ENCODE results near the gene TMEM82.

The TMEM82 gene

DNA sequence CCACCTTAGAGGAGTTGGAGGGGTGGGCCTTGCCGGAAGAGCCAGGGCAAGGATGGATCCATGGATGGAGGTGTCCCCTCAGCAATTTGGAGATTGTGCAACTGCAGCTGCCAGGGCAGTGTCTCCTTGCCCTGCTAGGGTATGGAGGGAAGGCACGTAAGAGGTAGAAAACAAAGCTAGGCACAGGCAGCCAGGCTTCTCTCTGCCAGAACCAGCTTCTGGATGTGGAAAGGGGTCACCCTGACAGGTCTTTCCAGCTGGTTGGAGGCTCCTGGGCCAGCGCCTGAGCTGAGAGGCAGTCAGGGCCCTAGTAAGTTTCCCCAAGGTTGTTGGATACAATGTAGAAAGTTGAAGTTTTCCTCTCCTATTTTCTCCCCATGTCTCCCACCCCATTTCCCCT lies 21.4 kb upstream of the TMEM82 start:
- no peak for DNase-seq

DNA sequence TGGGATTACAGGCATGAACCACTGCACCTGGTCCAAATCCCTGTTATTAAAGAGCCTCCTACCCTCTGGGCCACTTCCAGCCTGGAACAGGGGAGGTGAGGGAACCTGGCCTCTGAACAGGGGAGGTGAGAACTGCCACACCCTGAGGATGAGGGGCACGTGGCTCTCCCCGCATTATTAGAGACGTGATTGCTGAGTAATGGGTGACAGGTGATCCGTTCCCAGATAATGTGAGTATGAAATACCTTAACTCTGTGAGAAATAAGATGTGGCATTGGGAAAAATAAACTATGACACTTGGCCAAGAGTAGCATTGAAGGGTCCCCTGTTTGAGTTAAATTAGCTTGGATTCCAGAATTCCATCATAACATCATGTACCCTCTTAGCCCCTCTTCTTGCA lies 19.9 kb upstream of the TMEM82 start:
- no peak for DNase-seq

GRCh38 chr1:15722836-15723532 lies 19.3 kb upstream of the TMEM82 start:
- no peak for DNase-seq

- peak in 1 of 14 donors; percentile 58 for DNase-seq
Measured at GRCh38 chr1:15723631-15724246, 18.6 kb upstream of the TMEM82 start.

DNA sequence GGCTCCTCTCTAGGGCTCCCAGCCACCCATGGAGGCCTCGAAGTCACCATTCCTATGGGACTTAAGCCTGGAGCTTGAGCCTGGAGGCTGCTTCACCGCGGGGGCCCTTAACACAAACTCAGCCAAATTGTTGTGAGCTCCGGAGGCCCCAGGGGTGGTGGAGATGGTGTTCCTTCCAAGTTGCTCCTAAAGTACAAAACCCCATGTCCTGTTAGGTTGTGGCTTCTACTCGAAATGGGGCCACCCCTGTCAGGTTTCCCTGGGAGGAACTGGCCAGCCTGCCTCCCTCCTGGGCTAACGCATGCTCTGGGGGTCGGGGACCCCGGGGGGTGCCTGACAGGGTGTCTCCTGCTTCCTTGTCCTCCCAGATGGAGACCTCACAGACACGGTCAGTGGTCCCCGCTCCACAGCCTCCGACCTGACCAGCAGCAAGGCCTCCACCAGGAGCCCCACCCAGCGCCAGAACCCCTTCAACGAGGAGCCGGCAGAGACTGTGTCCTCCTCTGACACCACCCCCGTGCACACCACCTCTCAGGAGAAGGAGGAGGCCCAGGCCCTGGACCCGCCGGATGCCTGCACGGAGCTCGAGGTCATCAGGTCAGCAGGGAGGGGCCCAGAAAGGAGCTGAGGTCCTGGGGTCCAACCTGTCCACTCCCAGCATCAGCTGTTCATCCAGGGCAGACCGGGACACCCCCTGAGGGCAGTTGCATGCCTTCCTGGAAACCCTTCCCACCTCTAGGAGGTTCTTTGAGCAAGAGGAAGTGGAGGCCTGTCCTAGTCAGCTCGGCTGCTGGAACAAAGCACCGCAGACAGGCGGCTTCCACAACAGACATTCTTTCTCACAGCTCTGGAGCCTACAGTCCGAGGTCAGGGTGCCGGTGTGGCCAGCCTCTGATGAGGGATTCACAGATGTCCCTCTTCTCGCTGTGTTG lies 17.1 kb upstream of the TMEM82 start:
- no peak for DNase-seq

GRCh38 chr1:15726508-15726907 lies 15.8 kb upstream of the TMEM82 start:
- DNase-seq = no peak

DNA sequence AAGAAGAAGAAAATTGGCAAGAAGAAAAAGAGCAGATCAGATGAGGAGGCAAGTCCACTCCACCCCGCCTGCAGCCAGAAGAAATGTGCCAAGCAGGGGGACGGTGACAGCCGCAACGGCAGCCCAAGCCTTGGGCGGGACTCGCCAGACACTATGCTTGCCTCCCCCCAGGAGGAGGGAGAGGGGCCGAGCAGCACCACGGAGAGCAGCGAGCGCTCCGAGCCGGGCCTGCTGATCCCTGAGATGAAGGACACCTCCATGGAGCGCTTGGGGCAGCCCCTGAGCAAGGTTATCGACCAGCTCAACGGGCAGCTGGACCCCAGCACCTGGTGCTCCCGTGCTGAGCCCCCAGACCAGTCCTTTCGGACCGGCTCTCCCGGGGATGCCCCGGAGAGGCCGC lies 15.3 kb upstream of the TMEM82 start:
- no peak for DNase-seq

DNA sequence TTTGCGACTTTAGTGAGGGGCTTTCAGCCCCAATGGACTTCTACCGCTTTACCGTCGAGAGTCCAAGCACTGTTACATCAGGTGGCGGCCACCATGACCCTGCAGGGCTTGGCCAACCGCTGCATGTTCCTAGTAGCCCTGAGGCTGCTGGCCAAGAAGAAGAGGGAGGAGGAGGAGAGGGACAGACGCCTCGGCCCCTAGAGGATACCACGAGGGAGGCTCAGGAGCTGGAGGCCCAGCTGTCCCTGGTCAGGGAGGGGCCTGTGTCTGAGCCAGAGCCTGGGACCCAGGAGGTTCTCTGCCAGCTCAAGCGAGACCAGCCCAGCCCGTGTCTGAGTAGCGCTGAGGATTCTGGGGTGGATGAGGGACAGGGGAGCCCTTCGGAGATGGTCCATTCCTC lies 14.9 kb upstream of the TMEM82 start:
- DNase-seq = no peak

- no peak for DNase-seq
Measured at GRCh38 chr1:15727866-15728534, 14.3 kb upstream of the TMEM82 start.

DNA sequence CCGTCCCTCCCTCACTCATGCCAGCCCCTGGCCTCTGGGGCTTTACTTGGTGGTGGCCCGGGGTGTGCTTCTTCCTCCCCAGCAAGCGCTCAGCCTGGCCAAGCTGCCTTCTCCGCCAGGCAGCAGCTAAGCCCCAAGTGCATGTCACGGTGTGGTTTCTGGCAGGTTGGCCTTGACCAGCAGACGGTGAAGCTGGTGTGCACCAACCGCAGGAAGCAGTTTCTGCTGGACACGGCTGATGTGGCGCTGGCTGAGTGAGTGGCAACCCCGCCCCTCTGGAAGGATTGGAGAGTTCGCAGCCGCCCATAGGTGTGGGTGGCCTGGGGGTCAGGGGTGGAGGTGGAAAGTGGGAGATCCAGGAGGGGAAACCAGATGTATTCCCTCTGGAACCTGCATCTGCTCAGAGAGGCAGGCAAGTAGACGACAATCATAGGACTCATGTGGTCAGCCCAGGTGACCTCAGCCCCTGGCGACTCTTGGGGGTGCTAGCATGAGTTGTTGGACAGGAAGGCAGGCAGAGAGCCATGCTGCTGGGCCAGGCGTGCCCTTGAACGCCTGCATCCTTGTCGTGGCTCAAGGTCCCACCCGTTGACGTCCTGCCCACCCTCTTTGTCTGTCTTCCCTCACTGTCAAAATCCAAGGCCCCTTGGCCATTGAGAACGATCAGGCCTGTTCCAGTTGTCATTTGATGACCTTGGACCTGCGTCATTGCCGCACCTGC lies 13.2 kb upstream of the TMEM82 start:
- no peak for DNase-seq

DNA sequence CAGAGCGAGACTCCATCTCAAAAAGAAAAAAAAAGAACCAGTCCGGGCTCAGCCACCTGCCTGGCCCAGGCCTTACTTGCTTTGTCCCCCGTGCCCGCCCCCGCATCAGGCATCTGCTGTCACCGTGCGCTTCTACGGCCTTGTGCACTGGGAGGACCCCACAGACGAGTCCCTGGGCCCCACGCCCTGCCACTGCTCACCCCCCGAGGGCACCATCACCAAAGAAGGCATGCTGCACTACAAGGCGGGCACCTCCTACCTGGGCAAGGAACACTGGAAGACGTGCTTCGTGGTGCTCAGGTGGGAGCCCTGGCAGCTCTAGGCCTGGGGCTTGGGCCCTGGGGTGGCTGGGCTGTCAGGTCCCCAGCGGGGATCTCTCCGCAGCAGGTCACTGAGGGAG lies 11.9 kb upstream of the TMEM82 start:
- no peak for DNase-seq

- no peak for DNase-seq
Measured at GRCh38 chr1:15730936-15731335, 11.4 kb upstream of the TMEM82 start.

DNA sequence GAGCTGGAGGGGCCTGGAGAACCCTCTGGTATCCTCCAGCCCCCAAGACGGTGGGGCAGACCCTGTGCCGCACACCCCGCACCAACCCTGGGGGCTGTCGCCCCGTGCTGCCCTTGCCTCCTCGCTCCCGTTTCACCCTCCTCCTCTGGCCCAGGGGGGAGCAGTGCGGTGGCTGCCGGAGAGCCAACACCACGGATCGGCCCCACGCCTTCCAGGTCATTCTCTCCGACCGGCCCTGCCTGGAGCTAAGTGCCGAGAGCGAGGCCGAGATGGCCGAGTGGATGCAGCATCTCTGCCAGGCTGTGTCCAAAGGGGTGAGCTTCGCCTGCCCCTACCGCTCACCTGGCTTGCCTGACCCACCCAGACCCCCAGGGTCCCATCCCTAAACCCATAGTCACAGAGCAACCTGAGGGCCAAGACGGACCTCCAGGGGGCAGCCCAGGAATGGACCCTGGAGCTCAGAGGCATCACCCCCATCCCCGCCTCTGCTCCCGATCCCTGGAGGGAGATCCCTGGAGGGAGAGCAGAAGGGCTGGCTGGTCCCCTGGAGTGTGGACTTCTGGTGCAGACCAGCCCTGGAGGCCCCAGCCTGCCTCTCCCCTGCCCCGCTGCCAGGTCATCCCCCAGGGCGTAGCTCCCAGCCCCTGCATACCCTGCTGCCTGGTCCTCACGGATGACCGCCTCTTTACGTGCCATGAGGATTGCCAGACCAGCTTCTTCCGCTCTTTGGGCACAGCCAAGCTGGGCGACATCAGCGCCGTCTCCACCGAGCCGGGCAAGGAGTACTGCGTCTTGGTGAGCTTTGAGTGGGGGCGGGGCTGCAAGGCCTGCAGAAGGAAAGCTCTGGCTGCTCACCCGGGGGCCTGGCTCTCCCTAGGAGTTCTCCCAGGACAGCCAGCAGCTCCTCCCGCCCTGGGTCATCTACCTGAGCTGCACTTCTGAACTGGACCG lies 10.3 kb upstream of the TMEM82 start:
- DNase-seq = peak in 1 of 14 donors; percentile 35

- DNase-seq = no peak
Measured at GRCh38 chr1:15732686-15733081, 9.6 kb upstream of the TMEM82 start.

GRCh38 chr1:15733218-15733725 lies 9.0 kb upstream of the TMEM82 start:
- DNase-seq = peak in 1 of 14 donors; percentile 20

DNA sequence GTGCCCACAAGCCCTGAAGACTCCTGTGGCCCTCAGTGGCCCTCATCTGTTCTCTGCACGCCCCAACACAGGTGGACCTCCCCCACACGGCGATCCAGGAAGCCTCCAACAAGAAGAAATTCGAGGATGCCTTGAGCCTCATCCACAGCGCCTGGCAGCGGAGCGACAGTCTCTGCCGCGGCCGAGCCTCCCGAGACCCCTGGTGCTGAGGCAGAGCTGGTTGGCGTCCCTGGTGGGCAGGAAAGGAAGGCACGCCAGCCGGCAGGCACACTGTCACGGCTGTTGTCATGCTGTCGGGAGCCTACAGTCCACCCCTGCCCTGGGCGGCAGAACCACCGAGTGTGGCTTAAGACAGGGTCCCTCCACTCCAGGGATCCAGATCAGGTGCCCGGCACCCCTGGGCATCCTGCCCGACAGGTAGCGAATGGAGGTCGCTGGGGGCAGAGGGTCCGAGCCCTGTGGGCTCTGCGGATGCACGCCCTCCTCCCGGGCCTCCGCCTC lies 8.5 kb upstream of the TMEM82 start:
- DNase-seq = no peak

GRCh38 chr1:15734296-15734695 lies 8.0 kb upstream of the TMEM82 start:
- no peak for DNase-seq

DNA sequence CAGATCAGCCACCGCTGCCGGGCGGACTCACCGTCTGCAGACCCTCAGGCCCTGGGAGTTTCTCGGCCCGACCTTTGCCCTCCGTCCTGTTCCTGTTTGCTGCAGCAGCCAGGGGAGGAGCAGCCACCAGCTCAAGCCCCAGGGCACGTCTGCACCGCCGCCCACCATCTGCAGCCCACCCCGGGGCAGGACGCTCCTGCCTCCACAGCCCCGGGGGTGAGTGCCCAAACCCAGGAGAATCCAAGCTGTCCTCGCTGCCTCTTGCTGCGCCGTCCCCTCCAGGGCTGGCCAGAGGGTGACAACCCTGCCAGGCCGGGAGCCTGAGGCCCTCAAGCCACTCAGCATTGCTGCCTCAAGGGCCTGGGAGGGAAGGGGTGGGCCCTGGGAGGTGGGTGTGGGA lies 7.4 kb upstream of the TMEM82 start:
- no peak for DNase-seq

DNA sequence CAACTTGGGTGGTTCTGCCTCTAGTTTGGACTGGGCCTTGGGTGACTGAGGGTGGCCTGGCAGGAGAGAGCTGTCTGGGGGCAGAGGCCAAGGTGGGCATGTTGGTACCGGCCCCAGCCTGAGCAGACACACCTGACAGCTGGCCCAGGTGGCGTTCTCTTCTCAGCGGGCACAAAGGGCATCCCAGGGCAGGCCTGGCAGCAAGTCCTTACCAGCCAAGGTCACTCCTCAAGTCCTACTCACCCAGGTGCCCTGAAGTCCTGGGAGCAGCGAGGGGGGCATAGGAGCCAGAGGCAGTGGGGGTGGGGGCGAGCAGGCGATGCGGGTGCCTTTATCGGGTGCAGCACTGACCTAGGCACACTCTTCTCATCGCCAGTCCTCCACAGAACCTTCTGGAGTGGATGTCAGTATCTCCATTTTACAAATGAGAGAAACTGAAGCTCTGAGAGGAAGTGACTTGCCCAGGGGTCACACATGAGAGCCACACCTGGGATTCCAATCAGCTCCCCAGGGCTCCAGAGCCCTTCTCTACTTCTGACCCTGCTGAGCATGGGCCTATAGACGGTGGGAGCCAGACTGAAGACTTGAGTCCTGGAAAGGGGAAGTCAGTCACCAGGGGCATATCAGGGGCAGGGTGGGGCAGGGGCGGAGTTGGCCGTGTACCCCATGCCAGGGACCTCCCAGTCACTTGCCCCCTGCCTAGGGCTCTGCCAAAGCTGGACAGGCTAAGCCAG lies 6.8 kb upstream of the TMEM82 start:
- DNase-seq = no peak
